ENCODE data around the gene CNTNAP2.

CNTNAP2 gene

DNA sequence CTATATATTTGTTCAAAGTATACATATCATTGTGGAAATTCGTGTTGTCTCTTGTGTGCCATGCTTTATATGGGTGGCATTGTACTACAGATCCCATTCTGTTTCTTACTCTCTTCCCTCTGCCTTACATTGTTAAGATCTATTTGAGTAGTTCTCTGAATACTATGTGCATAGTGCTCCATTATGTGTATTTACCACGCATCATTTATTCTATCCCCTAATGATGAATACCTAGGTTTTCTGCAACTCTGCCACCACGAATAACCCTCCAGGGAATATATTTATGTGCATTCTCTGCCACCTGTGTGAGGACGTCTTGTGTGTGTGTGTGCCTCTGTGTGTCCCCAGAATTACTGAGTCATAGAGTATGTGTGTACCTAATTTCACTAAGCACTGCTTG, 2042.7 kb downstream of the CNTNAP2 start:
- H3K27ac ChIP-seq = no peak overlapping the region
- no peak for DNase-seq (ENCODE audit: low read depth, low spot score)

DNA sequence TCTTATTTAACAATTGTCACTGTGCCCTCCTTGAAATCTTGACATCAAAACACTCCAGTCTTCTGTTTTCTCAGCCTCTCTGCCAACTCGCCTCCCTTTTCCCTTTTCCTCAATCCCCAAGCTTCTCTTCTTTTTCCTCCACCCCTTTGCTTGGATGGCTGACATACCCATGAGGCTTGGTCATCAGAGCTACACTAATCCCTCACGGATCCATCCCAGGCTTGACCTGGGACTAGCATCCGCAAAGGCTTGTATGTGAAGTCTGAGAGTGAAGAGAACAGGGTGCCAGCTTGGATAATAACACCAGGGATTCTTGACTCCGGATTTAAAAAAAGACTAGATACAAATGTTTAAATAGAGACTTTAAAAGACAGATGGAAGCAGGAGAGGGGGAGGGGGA, 2045.2 kb downstream of the CNTNAP2 start:
- DNase-seq (ENCODE audit: low read depth, low spot score) = no peak
- no peak overlapping the region for H3K27ac ChIP-seq

DNA sequence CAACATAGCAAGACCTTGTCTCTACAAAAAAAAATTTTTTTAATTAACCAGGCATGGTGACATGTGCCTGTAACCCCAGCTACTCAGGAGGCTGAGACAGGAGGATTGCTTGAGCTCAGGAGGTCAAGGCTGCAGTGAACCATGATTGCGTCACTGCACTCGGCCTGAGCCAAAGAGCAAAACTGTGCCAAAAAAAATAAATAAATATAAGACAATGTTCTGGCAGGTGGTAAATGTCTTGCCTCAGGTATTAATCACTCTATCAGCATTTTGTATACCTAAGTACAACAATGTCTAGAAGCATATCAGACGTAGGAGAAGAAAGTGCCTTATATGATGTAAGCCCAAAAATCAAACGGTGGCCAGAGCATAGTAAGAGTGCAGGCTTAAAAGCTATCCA, 2046.2 kb downstream of the CNTNAP2 start:
- no peak for DNase-seq (ENCODE audit: low read depth, low spot score)
- H3K27ac ChIP-seq = no peak overlapping the region

- DNase-seq (ENCODE audit: low read depth, low spot score) = no peak
Measured at GRCh38 chr7:148163246-148163645, 2046.6 kb downstream of the CNTNAP2 start.

DNA sequence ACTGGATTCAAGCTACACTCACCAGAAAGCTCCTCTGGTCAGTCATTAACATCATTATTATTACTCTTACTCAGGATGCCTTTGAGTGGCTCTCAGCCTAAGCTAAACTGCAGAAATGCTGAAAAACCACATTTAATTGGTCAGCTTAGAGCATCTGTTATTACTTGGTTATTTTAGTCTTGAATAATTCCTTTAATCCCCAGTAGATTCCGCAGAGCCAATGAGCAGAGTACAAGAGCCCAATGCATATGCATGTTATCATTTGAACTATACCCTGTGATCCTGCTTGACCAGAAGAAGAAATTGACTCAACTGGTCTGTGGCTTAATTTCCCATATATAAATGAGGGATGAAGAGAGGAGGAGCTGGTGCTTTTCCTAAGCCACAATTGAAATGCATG, 2056.3 kb downstream of the CNTNAP2 start:
- H3K27ac ChIP-seq = no peak overlapping the region
- no peak for DNase-seq (ENCODE audit: low read depth, low spot score)

More at GRCh38 chr7:148163246-148163645, 2046.6 kb downstream of the CNTNAP2 start:
- no peak overlapping the region for H3K27ac ChIP-seq

GRCh38 chr7:148173369-148173768, 2056.8 kb downstream of the CNTNAP2 start:
- no peak for DNase-seq (ENCODE audit: low read depth, low spot score)
- no peak overlapping the region for H3K27ac ChIP-seq

GRCh38 chr7:148174376-148174775, 2057.8 kb downstream of the CNTNAP2 start:
- H3K27ac ChIP-seq = no peak overlapping the region
- DNase-seq (ENCODE audit: low read depth, low spot score) = no peak

DNA sequence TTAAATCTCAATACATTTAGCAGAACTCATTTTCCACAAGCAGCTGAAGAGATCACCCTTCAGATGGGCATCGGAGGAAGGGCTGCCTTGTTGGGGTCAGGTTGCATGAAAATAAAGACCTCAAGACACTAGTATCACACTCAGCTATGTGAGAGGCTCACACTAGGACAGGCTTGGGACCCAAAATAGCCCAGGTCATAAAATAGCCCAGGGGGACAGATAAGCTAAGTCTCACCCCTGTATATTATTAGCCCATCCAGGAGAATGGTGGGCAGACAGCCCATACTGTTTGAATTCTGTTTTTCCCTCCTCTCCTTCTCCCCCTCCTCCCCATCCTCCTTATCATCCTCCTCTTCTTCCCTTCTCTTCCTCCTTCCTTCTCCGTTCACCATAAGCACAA, 2058.9 kb downstream of the CNTNAP2 start:
- no peak overlapping the region for H3K27ac ChIP-seq
- DNase-seq (ENCODE audit: low read depth, low spot score) = no peak

- no peak for DNase-seq (ENCODE audit: low read depth, low spot score)
Measured at GRCh38 chr7:148177972-148178371, 2061.4 kb downstream of the CNTNAP2 start.

DNA sequence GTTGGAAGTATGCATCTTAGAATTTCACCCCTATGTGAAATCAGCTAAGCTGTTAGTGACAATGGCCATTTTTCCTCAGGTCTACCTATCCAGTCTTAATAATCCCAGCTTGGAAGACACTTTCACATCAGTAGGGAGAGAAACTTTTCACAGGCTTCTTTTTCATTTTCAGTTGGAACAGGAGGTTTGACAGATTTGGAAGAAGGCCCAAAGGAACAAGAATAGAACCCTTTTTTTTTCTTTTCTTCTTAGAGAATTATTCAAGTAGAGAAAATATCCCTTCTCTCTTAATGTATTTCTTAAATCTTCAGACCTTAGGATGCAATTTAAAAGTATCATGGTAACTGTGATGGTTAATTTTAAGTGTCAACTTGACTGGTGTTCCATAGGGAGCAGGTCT, 2063.5 kb downstream of the CNTNAP2 start:
- DNase-seq (ENCODE audit: low read depth, low spot score) = no peak
- no peak overlapping the region for H3K27ac ChIP-seq

More at GRCh38 chr7:148177972-148178371, 2061.4 kb downstream of the CNTNAP2 start:
- H3K27ac ChIP-seq = no peak overlapping the region

DNA sequence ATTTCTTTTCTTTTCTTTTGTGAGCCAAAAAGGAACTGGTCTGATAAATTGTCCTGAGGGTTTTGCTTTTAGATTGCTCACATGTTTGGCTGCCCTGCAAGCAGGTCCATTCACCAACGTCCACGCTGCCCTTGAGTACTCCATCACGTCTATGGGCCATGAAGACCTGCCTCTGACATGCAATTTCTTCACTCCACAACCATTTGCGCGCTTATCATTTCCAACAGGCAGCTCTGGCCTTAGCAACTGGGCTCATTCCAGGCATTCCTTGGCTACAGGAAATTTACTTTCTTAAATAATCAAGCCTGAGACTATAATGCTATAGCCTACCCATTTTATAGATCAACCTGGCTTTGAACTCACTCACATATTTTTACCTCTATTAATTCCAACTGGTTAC, 2065.7 kb downstream of the CNTNAP2 start:
- no peak overlapping the region for H3K27ac ChIP-seq
- DNase-seq (ENCODE audit: low read depth, low spot score) = no peak

GRCh38 chr7:148185041-148185440, 2068.4 kb downstream of the CNTNAP2 start:
- H3K27ac ChIP-seq = no peak overlapping the region
- no peak for DNase-seq (ENCODE audit: low read depth, low spot score)

DNA sequence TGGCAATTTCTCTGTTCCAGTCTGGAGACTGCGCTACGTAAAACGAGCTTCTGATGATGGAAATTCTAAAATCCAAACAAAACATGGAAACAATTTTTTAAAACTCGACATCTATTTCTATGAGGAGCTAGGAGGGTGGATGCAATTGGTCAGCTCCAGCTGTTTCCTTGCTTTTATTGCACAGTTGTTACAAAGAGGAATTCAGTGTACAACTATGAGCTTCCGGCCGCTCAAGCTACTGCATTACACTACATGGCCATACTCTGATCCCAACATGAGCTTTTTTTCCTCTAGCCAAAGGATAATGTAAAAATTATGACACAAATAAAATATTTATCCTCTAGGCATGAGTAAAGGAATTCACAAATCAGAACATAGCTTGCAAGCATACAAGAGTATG, 2070.9 kb downstream of the CNTNAP2 start:
- DNase-seq (ENCODE audit: low read depth, low spot score) = no peak
- H3K27ac ChIP-seq = no peak overlapping the region

GRCh38 chr7:148191391-148192065, 2074.9 kb downstream of the CNTNAP2 start:
- H3K27ac ChIP-seq = no peak overlapping the region
- DNase-seq (ENCODE audit: low read depth, low spot score) = no peak

- H3K27ac ChIP-seq = no peak overlapping the region
- DNase-seq (ENCODE audit: low read depth, low spot score) = no peak
Measured at GRCh38 chr7:148192491-148192890, 2075.9 kb downstream of the CNTNAP2 start.

DNA sequence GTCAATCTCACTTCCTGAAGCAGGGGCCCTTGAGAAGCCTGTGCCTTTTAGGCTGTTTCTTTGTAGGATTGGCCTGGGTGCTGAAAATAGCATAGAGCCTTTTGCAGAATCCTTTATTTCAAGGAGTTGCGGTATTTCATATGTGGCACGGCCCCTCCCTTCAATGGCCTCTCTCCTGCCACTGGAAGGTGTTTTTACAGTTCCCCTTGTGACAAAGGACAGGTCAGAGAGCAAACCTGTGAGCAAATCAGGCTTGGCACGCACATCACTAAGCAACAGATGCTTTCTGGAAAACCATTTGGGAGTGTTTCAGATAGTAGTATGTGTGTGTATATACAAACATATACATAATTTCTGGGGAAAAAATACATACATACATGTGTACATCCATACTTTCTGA, 2085.4 kb downstream of the CNTNAP2 start:
- no peak for DNase-seq (ENCODE audit: low read depth, low spot score)
- no peak overlapping the region for H3K27ac ChIP-seq

DNA sequence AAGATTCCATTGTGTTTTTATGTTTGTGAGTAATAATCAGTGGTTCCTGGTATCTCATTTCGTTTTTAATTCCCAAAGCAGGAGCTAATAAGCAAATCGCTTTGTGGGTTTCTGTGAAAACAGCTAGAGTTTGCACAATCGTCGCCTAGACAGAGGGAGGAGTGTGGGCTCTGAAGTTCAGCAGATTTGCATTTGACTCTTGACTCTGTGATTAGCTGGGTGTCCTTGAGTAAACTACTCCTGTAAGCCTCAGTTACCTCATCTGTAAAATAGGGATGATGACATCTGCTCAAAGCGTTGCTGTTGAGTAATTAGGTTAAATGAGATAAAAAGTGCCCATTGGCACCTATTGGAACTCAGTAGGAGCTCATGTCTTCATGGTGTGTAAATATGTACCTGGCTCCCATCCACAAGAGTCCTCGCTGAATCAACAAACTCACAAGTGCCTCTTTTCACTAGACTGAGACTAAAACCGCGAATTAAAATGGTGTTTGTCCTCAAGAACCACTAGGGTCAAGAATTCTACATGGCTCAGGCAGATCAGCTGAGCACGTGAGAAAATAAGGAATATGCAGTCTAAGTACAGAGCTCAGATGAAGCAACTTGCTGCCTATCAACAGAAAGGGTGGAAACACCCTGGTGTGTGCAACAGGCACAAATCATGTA, 2088.2 kb downstream of the CNTNAP2 start:
- no peak for DNase-seq (ENCODE audit: low read depth, low spot score)
- no peak overlapping the region for H3K27ac ChIP-seq

DNA sequence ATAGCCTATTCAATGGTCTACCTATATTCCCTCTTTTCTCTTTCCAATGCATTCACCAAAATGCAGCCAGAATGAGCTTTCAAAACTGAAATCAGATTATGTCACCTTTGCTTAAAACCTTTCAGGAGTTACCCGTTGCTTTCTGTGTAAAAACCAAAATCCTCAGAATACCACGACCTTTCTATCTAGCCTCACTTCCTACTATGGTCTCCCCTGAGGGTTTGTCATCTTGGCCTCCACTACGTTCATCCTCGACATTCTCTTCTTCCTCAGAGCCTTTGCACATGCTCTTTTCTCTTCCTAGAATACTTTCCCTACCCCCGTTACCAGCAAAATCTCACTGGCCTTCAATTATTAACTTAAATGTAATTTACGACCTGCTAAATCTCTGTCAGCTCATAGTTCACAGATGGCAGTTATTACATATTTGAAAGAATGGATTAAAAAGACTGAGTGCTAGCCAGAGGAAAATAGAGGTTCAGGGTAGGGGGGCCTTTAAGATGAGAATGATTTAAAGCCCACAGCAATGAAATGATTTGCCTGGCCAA, 2093.1 kb downstream of the CNTNAP2 start:
- H3K27ac ChIP-seq = no peak overlapping the region
- DNase-seq (ENCODE audit: low read depth, low spot score) = no peak

GRCh38 chr7:148210804-148211325, 2094.3 kb downstream of the CNTNAP2 start:
- no peak for DNase-seq (ENCODE audit: low read depth, low spot score)
- H3K27ac ChIP-seq = no peak overlapping the region

DNA sequence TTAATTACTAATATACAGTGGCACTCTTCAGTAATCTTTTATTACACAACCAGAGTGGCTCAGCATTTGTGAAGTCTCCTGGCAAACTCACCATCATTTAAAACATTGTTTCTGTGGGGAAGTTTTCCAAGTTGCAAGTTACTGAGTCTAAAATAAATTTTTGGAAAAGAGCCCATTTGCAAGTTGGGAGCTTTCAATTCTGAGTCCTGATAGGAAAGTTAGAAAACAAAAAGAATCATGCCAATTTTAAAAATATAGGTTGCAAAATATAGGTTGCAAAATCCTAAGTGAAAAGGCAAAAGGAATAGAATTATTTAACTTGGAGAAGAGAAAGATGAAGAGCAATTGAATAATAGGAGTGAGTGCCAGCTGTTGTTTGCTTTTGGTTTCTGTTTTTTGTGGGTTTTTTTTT, 2095.1 kb downstream of the CNTNAP2 start:
- H3K27ac ChIP-seq = no peak overlapping the region
- no peak for DNase-seq (ENCODE audit: low read depth, low spot score)

DNA sequence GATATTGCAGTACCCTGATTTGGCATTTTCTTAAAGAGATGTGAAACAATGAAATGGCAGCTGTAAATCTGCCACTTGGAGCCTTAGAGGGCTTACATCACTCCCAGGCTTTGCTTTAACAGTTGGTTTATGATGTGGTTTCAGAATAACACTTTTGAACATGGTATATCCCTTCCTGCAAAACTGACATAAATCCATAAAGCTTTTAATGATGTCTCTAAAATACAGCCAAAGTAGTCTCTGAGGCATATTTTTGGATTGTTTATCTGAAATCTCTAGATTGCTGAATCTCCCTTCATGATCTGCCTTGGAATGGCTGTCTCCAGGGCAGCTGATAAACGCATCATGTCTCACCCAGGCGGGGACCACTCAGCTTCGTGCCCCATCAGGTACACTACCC, 2096.1 kb downstream of the CNTNAP2 start:
- no peak for DNase-seq (ENCODE audit: low read depth, low spot score)

More for the DNA sequence above, 2096.1 kb downstream of the CNTNAP2 start:
- no peak overlapping the region for H3K27ac ChIP-seq
